SW480 (cell line): ENCODE results near the gene PDF.

ENCODE experiments used
- DNase-seq: peaks from one replicate; pipeline ENCODE4 v3.0.0-alpha.2; 2016; ENCODE audit warnings: low spot score

The PDF gene

DNA sequence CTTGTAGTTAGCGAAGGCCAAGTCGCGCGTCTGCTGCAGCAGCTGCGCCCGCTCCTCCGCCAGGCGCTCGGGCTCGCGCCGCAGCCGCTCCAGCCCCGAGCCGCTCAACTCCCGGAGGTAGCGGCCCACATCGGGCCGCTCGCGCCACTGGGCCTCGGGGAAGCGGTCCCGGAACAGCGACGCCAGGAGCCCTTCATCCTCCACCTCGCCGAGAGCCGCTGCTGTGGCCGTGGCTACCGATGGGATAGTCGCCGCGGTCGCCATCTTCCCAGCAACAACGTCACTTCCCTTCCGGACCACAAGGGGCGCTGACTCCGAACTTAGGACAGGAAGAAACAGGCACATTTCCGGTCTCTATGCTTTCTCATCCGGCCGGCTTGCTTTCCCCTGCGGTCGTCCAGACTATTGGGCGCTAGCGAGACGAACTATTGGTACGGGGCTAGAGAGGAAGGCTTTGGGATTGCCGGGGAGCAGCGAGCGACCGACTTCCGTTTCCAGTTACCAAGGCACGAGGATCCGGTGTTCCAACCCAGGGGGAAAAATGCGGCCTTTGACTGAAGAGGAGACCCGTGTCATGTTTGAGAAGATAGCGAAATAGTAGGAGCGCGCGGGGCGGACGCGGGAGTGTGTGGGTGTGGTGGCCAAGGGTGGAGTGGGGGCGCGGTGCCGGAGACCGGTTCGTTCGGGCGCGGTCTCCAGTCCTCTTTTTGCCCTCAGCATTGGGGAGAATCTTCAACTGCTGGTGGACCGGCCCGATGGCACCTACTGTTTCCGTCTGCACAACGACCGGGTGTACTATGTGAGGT is 9.1 kb upstream of the PDF start, which contains the start of the genes COG8 and NIP7:
COG8 (minus strand) TSS at position 276 of the 806 bp plus-strand sequence; CDS start at position 264, 12 bp downstream.
NIP7 (plus strand) TSS at position 484 of the 806 bp plus-strand sequence; CDS start at position 542, 58 bp downstream.
- peak; percentile 99 for DNase-seq

DNA sequence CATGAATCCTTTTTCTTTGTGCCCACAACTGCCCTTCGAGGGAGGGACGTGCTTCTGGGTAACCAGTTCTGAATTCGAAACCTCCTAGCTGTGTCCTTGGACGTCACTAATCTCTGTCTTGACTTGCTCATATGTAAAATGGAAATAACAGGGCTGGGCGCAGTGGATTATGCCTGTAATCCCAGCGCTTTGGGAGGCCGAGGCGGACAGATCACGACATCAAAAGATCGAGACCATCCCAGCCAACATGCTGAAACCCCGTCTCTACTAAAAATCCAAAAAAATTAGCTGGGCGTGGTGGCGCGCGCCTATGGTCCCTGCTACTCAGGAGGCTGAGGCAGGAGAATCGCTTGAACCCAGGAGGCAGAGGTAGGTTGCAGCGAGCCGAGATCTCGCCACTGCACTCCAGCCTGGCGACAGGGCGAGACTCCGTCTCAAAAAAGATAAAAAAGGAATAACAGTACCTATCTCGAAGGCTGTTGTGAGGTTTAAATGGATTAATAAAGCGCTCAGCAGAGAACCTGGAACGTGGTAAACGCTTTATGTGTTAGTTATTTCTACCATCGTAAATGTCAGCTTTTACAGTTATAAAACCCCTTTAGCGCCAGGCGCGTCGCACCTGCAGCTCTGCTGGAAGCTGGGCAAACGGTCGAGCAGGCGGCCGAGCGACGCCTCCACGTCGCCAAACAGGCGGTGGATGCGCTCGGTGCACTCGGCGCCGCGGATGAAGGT is 8.3 kb upstream of the PDF start:
- DNase-seq = no peak

DNA sequence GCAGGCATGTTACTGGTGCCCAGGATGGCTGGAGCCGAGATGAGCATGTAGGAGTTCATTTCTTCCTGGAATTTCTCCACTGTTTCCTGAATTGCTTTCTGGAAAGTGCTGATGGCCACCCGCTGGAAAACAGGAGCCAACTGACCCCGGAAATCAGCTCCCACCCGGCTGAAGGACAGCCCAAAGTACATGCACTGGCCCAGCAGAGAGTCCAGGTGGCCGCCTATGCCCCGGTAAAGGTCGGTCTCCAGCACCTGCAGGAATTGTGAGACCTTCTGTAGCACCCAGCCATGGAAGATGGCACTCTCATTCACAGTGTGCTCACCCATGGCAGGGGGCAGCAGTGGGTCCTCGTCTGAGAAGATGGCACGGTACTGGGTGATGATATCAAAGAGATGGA is 4.3 kb upstream of the PDF start:
- no peak for DNase-seq

DNA sequence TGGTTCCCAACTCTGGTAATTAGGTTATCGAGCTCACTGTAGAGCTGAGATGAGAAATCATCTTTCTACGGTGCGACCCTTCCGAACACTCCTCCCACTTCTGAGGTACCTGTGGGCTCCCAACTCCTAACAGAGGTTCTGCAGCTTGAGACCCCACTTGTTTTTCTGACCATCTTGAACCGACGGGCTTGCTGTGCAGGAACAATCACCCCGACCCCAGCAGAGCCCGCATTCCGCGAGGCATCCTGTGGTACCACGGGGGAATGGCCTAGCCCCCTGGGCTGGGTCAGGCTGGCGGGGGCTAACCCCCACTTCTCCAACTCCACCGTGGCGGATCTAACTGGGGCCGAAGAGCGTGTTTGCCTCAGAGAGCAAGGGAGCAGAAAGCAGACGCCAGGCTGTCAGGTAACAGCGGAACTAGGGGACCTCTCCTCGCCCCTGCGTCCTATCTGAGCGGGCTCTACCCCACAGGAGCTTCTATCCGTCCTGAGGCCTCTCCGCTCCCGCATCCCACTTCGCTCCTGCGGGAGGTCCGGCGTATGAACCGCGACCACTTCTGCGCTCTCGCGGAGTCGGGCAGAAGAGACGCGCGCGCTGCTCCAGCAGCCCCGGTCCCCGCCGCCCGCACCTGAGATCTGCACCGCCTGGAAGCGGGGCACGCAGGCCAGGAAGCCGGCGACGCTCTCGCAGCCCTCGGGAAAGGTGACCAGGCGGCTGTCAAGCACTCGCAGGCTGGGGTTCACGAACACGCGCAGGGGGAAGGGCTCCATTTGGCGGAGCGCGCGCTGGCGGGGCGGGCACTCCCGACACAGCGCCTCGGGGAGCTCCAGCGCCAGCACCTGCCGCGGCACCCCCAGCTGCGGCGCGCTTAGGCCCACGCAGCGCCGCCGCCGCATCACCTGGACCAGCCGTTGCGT is 761 bp downstream of the PDF start:
- peak; percentile 38 for DNase-seq

DNA sequence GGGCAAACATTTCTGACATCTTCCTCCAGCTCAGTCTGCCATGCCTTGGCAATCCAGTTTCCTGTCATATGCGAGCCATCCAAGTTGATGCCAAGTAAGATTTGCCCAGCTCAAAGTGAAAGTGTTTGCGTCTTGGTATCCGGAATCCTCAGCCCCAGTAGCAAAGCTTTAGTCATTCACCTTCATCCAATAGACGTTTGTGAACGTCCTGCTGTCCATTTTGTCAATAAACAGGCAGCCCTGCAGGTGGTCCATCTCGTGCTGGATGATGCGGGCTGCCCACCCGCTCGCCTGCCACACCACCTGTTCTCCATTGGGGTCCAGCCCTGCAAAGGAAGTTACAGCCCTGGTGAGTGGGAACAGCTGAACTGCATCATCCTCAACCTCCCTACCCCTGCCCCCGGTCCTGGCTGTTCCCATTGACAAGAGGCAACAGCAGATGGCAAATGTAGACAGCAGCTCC is 1.5 kb downstream of the PDF start:
- no peak for DNase-seq

DNA sequence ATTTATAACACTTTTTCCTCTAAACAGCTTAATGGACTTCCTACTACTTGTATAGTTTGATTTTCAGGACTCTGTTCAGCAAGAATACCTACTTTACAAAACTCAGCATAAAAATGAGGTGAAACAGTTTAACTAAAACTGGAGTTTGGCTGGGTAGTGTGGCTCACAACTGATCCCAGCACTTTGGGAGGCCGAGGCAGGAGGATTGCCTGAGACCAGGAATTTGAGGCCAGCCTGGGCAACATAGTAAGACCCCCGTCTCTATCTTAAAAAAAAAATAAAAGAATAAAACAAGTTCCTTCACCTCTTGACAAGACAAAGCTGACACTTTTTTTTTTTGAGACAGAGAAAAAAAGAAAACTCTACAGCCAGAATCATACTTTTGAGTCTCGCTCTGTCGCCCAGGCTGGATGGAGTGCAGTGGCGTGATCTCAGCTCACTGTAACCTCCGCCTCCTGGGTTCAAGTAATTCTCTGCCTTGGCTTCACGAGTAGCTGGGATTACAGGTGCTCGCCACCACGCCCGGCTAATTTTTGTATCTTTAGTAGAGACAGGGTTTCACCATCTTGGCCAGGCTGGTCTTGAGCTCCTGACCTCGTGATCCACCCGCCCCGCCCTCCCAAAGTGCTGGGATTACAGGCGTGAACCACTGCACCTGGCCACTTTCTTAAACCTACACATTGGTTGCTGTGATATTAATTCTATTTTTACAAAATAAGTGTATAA is 2.6 kb downstream of the PDF start:
- no peak for DNase-seq

DNA sequence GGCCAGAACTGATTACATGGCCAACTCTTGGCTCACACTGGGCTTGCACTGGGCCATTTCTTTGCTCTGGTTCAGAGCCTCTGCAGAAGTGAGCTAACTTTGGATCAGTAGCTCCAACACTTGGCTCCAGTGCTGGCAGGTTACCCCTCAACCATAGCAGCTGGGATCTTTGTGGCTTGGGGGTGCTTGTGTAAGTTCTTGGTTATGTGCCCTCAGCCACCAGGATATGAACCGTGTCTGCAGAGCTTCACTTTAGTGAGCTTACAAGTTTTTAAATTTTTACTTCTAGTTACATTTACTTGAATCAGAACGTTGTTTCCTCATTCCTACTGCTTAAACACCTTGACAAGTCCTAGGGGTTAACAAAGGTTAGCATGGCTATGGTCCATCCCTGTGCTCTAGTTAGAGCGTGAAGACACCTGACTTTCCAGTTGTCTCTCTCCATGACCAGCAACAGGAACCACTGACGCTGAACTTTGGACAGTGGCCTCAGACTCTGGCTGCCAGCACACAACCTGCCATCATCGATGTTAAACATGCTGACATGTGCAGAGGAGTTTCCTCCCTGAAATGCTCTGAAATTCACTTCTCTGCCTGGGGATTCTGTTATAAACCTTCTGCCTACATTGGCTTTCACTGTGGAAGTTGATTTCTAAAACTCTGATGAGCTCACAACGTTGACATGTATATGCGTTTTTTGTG is 4.1 kb downstream of the PDF start:
- DNase-seq = no peak

DNA sequence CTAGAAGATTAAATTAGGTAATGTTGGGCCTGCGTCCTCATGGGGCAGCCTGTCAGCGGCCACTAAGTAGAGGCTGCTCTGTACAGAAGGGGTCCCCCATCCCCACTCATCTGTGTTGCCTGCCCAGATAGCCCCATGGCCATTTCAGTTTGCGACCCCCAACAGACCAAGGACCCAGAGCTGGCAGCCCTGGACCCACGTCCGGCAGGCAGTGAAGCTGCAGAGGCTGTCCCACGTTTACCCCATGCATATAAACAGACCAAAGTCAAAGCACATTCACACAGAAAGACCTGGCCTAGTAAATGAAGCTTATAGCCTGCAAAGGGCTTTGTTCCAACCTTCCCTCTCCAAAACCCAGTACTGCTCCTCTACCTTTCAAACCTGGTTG is 4.6 kb downstream of the PDF start:
- no peak for DNase-seq

DNA sequence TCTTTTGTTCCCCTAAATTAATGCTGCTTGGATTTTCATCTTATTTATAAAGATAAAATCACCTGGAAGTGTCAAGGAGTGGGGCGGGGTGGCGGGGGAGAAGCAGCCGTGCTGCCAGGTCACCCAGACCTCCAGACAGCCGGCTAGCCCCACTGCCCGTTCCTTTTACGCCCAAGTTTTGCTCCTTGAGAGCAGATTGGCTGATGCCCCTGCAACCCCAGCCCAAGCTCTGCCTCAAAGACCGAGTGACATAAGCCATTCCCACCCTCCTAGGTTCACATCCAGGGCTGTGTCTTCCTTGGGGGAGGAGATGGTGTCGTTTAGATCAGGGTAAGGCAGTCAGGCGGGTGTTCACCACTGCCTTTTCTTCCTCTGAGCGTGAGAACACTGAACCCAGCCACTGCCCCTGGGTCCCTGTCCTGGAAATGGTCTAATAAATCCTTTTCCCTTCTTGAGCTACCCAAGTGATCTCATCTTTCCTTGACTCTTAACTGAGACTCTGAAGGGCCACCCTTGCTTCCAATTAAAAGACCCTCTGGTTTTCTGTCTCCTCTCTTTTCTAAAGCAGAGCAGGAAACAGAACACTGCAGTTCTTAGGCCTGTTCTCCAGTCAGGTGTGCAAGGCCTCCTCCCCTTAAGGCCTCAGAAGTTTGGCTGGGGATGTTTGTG is 5.7 kb downstream of the PDF start:
- no peak for DNase-seq

DNA sequence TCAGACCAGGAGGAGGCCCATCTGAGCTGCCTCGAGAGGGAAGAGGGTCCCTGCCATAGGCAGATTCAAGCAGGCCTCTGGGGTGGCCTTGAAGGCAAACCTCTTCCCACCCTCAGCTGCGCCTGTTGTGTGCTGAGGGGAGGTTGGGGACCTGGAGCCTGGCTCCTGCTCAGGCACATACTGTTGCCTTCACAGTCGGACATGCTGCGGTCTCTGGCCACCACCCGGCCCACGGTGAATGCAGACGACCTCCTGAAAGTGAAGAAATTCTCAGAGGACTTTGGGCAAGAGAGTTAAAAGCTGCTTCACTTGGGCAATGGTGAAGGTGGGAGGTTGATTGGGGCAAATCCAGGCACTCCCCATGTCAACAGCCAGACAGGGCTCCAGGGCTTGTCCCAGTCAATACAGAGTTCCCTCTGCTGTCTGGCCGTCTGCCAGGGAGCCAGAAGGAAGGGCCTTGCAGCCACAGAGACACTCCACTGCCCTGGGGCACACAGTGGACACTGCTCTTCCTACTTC is 6.3 kb downstream of the PDF start:
- no peak for DNase-seq

DNA sequence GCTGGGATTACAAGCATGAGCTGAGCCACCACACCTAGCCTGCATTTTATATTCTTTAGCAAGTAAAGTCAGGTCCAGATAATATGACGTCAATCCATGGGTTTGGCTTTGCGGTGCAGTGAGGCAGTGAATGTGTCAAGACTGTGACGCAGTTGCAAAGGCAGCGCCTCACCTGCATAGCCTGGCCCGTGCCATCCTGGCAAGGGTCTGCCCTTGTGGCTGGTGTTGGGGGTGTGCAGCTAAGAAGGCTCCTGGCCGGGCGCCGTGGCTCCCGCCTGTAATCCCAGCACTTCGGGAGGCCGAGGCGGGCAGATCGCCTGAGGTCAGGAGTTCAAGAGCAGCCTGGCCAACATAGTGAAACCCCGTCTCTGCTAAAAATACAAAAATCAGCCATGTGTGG is 7.0 kb downstream of the PDF start:
- DNase-seq = no peak

DNA sequence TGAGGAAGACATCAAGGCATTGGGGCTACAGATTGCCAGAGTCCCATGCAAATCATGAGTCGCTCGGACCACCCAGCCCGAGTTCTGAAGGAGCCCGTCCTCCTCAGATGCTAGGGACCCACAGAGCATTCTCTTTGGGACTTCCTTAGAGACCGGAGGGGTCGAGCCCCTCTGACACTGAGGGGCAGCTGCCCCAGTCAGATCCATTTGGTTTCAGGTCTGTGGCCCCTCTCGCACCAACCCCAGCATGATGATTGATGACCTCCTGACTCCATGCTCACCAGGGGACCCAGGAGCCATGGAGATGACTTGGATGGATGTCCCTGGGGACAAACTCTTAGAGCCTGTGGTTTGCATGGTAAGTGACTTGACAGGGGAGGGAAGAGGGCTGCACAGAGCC is 8.0 kb downstream of the PDF start:
- no peak for DNase-seq

DNA sequence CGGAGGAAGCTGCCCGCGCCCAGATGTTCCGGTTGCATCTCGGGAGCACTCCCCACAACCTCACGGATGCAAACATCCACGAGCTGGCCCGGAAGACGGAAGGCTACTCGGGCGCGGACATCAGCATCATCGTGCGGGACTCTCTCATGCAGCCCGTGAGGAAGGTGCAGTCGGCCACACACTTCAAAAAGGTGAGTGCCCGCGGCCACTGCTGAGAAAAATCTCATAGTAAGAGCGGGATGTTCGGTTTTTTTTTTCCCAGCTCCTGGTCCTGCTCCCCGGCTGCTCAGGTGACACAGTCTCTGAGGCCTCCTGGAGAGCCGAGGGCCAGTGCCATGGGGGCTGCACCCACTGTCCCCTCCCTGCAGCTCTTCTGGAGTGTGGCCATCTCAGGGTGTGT is 9.3 kb downstream of the PDF start:
- no peak for DNase-seq

DNA sequence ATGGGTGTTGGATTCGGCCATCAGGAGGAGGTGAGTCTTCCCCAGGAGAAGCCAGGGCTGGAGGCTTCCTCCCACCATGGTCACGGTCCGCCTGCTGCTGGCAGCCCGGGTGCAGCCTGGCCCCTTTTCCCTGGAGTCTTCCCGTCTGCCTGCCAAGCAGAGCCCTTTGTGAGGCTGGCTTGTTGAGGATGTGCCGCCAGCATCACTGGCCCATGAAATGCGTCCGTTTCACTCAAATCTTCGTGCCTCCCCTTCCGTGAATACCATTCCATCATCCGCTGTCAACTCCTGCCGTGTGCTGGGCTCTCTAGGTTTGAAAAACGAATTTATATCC is 9.7 kb downstream of the PDF start:
- DNase-seq = no peak

DNA sequence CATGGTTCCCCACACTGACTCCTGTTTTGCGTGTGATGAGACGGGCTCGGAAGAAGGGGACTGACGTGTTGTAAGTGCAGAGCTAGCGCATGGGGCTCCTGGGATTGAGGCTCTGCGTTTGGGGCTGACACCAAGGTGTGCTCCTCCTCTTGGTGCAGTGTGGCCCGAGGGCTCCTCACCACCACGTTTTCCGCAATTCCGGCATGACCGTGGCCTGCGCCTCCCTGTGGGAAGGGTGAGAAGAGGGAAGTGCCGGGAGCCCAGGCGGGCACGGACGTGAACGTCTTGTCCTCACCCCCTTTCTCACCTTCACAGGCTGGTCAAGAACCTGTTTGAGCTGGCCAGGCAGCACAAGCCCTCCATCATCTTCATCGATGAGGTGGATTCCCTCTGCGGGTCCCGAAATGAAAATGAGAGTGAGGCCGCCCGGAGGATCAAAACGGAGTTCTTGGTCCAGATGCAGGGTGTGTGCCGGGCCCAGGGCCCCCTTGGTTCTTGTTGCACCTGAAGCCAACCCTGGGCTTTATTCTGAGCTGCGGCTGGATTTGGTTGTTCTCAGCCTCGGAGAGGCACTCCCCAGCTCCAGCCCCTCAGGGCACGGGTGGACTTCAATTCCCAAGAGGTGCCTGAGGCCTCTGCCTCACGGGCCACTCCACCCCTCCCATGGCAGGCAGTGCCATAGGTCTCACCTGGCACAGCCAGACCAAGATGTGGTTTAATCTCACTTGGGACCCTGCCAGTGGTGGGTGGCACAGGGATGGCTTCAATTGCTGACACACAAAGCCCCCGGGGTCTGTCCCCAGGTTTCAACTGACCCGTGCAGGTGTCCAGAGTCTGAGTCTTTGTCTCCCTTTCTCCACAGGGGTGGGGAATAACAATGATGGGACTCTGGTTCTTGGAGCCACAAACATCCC is 10.3 kb downstream of the PDF start:
- no peak for DNase-seq

DNA sequence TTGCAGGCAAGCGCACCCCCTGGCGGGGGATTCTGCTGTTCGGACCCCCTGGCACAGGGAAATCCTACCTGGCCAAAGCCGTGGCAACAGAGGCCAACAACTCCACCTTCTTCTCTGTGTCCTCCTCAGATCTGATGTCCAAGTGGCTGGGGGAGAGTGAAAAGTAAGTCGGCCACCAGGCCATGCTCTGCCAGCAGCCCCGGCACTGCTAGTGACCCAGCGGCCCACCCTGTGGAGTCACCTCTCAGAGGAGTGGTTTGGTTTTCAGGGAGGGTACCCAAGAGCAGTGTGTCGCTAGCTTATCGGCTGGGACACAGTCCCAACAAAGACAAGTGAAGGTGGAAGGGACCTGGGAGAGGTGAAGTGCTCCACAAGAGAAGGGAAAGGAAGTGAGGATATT is 11.0 kb downstream of the PDF start:
- DNase-seq = no peak

DNA sequence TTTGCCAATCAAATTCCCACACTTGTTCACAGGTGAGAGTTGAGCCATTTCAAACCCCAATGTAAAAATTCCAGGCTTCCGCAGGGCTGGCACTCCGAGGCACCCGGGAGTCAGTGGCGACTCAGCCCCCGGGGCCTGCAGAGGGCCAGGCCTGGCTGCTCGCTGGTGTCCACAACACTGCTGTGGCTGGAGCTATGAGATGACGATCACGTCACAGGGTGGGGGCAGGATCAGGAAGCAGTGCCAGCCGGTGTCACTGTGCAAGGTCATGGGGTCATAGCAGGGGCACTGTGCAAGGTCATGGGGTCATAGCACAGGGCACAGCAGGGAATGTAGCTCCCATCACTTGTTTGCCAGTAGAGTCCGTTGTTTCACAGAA is 11.5 kb downstream of the PDF start:
- DNase-seq = no peak

DNA sequence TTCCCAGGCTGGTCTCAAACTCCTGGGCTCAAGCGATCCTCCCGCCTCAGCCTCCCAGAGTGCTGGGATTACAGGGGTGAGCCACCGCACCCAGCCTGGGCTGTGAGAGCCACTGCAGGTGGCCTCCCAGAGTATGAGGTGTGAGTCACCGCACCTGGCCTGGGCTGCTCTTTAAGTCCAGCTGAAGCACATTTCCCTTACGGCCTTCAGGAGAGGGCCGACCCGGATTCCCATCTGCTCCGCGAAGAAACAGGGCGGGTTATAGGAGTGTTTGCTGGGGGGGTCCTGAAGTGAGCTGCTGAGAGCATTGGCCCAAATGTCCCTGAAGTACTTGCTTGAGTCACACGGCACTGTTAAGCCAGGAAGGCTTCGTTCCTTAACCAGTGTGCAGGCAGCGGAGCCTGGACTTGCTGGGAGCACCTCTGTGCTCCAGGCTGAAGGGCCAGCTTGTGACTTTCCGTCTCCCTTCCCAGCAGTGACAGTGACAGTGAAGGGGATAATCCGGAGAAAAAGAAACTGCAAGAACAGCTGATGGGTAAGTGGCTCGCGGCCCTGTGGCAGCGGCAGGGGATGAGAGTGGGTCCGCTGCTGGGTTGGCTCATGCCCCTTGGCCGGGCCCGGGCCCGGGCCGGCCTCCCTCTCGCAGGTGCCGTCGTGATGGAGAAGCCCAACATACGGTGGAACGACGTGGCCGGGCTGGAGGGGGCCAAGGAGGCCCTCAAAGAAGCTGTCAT is 12.0 kb downstream of the PDF start:
- no peak for DNase-seq
